HG03439 (cell line): ENCODE measurements around the gene CD7.
A peak's percentile ranks its signal among the peaks of the same experiment; 100 is the strongest.

ENCODE experiments used
- ATAC-seq: cut with Tn5 transposase; IDR thresholded peaks from one replicate; pipeline ENCODE4 v1.9.1; 2021; ENCODE audit warnings: mild to moderate bottlenecking, moderate library complexity; ENCODE audit not compliant: unreplicated experiment

The CD7 gene

DNA sequence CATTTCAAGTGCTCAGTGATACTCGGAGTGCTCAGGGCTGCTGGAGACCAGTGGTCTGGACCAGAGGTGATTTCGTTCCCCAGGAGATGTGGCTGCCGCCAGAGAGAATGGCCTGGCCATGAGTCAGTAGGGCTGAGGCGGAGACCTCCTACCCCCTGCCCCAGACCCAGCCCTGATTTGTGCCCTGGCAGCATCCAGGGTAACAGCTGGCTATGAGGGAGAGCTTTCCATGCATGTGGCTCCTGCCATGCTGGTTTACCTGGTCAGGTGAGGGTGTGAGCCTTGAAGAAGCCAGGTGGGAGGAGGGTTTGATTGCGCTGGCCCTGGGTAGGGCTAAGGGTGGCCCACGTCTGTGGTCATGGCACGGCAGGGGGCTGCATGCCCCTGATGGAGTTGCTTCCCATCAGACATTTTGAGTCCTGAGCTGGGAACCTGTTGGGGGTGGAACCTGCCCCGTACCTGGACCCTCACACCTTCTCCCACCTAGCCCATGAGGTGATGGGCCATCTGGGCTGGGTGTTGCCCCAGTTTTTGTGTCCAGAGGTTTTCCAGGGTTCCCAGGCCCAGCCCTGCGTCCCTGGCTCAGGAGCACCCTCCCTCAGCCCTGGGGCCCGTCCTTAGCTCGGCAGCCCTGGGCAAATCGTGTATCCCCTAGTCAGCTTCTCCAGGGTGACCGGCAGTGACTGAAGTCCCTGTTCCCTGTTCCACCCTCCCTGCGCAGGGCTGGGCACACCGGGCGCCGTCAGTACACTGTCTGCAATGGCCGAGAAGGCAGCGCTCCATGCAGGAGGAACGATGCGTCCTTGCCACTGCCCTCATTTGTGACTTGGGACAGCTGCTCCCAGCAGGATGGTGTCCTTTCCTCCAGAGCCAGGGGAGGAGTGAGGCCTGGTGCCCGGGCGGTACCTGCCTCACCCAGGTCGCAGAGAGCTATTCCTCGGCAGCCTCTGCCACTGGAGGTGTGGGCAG lies 34.9 kb downstream of the CD7 start:
- no peak for ATAC-seq

DNA sequence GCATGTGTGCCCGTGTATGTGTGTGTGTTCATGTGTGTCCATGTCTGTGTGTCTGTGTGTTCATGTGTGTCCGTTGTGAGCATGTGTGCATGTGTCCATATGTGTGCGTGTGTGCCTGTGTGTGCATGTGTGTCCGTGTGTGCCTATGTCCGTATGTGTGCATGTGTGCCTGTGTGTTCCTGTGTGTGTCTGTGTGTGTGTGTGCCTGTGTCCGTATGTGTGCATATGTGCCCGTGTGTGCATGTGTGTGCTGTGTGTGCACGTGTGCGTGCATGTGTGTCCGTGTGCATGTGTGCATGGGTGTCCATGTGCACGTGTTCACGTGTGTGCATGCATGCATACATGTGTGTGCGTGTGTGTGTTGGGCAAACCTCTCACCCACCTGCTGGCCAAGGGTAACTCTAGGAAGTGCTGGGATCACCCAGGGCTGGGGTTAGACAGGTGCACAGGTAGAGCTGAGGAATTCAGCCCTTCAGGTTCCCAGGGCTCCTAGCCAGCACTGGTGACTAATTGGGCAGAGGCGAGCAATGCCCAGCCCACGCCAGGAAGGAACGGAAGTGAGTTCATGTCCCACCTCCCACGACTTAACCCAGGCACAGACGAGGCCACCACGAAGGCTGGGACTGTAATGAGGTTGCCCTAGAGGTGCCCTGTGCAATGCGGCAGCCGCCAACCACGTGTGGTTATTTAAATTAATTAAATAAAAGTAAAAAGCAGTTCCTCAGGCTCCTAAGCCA lies 35.7 kb downstream of the CD7 start:
- ATAC-seq, result no peak

DNA sequence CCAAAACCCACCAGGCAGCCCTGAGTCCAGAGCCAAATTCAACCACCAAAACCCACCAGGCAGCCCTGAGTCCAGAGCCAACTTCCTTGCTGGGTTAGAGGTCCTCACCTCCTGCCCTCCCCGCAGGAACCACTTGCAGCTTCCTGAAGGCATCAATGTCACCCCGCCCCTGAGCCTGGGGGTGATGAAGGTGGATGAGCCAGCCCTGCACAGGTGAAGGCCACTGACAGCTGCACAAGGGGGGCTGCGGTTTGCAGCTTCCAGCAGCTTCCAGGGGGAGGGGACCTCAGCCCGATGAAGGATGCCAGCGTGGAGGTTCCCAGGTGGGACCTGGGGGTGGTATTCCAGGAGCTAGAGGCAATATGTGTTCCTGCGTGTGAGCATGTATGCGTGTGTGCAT lies 36.3 kb downstream of the CD7 start:
- no peak for ATAC-seq

DNA sequence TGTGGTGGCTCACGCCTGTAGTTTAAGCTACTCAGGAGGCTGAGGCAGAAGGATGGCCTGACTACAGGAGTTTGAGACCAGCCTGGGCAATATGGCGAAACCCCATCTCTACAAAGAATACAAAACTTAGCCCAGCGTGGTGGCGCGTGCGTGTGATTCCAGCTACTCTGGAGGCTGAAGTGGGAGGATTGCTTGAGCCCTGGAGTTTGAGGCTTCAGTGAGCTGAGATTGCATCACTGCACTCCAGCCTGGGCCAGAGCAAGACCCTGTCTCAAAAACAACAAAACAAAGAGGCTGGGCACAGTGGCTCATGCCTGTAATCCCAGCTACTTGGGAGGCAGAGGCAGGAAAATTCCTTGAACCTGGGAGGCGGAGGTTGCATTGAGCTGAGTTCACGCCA lies 36.9 kb downstream of the CD7 start:
- ATAC-seq, result no peak

DNA sequence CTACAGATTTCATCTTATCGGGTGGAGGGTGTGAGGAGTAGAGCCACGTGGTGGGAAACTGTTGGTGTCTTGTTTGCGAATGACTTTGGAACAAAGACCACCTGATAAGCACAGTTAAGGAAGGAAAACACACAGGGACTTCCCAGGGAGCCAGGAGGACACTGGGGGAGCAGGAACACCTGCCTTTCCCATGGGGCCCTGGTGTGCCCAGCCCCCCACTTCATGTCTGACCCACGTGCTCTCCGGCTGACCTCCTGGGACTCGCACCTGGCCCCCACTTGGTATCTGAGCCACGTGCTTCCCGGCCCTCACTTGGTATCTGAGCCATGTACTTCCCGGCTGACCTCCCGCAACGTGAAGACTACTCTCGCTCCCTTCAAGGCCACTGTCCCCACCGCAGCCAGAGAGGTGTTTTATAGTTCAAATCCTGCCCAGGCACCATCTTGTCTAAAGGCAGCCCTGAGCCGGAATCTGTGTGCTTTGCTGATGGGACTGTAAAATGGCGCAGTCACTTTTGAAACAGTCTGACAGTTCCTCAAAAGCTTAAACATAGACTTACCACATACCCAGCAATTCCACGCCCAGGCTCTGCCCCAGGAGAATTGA lies 38.5 kb downstream of the CD7 start:
- no peak for ATAC-seq

DNA sequence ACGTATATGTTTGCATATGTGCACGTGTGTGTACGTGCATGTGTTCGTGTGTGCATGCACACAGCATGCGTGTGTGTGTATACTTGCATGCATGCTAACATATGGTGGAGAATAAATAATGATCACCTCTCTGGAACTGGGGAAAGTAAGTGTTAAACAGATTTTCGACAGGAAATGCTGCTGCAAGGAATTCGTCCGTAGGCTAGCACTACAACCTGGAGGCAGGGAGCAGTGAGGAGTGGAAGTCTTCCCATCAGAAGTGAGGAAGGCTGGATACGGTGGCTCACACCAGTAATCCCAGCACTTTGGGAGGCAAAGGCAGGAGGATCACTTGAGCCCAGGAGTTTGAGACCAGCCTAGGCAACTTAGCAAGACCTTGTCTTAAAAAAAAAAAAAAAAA lies 39.1 kb downstream of the CD7 start:
- ATAC-seq, result no peak

DNA sequence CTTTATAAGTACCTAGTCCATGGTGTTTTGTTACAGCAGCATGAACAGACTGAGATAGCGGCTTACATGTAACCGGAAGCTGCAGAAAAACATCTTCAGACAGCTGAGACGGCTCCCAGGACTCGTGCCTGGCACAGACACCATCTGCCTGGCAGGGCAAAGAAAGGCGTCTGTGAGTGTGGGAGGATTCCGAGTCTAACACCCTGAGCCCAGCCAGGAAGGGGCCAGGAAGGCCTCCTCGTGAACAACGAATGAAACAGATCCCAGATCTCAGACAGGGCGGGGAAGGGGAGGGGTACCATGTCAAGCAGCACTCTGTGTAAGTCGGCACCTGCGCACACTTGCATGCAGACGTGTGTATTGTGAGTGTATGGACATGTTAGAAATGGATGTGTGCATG lies 39.6 kb downstream of the CD7 start:
- ATAC-seq, result no peak

DNA sequence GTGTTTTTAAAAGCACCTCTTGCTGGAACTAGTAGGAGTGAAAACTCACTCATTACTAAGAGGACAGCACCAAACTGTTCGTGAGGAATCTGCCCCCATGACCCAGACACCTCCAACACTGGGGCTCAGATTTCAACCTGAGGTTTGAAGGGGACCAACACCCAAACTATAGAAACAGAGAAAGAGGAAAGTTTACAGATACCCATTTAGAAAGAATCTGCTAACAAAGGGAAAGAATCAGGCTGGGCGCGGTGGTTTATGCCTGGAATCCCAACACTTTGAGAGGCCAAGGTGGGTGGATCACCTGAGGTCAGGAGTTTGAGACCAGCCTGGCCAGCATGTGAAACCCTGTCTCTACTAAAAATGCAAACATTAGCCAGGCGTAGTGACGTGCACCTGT lies 40.5 kb downstream of the CD7 start:
- no peak for ATAC-seq

DNA sequence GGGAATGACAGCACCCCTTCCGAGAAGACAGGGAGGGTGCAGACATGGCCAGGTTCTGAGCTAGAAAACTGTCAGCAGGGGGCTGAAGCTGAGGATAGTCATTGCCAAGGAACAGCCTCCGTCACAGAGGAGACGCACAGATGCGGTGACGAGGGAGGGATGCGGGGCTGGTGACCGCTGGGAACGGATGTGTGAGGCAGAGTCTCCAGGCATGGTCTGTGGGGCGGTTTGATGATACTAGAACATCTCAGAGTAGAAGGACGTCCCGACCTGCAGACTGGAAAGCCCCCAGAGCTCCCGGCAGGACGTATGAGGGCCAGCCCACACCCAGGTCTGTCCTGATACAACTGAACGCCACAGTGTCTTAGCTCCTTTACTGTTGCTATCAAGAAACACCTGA lies 42.1 kb downstream of the CD7 start:
- no peak for ATAC-seq

DNA sequence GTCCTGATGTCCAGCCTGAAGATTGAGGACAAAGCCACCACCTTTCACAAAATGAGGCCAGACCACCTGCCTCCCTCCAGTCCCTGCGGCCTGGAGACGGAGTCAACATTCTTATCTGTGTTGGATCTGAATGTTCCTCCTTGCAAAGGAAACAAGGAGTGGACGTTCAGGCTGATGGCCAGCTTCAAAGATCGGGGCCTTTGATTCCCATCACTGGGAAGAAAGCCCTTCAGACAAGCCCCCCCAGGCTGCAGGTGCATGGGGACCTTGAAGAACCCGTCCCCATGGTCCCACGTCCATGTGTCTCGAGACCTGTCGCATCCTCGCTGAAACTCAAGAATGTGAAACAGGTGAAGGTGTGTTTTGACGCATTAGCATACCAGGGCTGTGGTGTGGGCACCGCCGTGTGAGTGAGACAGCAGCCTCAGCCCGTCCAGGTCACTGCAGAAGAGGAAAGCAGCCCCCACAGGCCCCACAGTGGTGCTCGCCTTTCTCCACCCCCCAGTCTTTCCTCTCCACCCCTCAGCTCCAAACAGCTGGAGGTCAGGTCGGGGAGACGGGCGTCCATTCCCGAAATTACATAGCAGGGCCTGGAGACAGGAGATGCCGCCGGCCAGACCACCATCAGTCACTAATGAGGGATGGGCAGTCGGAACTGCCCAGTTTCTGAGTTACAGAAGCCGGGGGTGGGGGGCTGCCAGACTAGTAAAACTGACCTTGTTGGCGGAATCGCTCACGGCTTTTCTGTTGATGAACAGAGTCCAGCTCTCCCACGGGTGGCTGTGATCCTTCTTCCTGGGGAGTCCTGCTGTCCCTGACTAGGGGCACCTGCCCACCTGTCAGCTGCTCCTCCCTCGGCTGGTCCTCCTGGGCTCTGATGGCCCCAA lies 43.0 kb downstream of the CD7 start:
- ATAC-seq, result no peak

DNA sequence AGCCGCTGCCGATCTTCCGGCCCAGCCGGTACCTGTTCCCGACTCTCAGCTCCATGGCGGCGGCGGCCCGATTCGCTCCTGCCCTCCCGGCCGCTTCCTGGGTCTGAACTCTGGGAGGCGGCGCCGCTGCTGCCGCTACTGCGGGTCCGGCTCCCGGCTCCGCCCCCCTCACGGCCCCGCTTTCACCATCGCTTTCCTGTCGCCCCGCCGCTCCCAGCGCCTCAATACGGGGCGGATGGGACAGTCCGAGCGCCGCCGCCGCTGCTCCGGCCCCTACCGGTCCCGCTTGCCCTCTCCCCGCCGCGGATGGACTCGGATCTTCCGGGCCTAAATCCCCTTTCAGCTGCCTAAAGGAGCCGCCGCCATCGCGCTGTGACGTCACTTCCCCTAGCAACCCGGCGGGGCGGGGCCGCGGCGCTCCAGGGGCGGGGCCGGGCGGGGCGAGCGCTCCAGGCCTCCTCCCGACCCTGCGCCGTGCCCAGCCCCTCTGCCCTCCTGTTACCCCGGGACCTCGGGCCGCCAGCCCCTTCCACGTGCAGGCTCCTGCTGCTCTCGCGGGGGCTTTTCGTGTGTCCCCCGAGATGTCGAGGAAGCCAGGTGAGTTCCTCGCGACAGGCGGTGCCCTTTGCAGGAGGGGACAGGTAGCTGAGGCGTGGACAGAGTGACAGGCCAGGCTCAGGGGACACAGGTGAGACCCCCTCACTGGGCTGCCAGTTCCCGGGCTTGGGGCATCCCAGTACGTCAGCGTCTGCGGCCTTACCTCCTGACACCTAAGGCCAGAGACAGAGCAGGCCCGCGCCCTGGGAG lies 43.9 kb downstream of the CD7 start, which contains the start of gene CSNK1D:
TSS of gene CSNK1D (minus strand) at position 374 of the 807 bp plus-strand sequence. CDS start at position 55, 319 bp downstream.
- ATAC-seq, result peak; percentile 73

DNA sequence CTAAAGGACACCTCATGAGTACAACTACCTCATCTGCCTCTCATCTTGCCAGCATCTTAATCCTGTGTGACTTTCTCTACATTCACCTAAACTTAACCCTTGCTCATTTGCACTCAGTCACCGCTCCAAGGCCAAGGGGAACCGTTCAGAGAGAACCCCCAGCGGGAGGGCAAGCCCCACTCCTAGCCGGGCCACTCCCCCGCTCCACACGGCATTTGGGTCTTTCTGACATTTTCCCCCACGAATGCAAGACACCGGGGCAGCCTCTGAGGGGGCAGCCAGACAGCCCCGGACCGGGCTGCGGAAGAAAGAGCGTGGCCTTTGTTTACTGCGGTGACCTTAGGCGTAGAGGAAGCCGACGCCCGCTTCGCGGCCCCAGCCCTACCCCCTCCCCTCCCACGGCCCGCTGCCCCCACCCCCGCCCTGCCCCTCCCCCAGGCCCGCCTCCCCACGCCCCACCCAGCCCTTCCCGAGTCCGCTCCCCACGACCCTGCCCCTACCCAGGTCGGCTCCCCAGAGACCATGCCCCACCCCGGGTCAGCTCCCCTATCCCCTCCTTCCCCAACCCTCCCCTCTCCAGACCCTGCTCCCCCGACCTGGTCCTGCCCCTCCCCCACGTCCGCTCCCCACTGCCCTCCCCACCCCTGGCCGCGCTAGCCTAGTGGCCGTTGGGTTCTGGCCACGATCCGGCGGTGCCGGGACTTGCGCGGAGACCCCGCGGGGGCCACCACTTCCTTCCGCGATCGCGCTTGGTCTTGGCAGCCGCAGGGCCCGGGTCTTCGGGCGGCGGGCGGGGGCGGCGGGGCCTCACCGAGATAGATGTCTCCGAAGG lies 44.7 kb downstream of the CD7 start:
- ATAC-seq, result no peak

DNA sequence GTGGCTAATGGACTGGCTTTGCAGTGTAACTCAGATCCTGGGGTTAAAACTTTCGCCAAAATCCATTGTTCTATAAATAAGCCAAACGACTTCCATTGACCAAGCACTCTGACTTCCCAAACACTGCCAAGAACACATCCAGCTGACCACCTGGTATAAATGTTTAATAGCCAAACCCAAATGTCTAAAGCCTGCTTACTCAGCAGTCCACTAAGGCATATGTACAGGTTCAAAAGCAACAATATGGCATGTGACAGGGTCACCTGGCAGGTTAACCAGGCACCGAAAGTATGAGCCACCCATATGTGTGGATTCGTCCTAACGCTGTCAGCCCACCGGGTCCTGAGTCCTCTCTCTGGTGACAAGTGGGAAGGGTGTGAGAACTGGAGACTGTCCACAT lies 46.0 kb downstream of the CD7 start:
- ATAC-seq, result no peak

DNA sequence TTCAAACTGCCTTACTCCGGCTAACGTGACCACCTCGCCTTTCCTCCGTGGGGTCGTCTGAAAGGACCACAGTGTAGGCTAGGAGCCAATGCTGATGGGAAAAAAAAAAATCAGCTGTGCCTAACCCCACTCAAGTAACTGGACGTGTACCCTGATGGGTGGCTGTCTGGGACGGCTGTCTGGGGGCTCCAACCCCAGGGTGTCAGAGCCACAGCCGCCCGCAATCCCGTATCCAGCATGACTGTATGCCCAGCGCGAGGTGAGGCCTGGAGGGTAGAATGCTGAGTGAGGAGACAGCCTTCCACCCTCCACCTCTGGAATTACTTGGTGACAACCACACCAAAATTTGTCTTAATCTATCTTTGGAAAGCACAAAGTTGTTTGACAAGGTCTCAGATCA lies 46.8 kb downstream of the CD7 start:
- ATAC-seq, result no peak

DNA sequence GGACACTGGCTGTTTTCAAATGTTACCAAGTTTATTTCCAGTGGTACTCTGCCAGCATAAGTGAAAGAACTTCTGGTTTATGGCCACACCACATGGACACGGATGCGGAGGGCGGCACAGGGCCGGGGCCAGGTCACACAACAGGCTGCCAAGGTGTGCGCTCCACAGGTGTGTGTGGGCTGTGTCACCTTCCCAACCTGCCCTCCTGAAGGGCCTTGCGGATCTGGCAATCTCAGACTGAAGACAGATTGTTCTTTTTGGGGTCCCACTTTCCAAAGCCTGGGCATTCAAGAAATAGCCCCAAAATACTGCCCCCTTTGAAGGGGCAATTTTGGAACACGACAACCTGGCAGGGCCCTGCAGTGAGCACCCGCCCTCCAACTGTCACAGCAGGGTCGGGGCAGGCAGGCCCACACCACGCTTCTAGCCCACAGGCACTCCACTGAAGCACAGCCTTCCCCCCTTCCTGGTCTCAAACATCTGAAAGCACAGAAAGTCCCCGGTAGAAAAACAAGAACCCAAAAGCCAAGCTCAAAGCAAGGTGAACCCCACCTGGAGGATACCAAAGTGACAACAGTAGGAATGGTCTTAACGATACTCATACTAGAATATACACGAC lies 47.4 kb downstream of the CD7 start:
- no peak for ATAC-seq

DNA sequence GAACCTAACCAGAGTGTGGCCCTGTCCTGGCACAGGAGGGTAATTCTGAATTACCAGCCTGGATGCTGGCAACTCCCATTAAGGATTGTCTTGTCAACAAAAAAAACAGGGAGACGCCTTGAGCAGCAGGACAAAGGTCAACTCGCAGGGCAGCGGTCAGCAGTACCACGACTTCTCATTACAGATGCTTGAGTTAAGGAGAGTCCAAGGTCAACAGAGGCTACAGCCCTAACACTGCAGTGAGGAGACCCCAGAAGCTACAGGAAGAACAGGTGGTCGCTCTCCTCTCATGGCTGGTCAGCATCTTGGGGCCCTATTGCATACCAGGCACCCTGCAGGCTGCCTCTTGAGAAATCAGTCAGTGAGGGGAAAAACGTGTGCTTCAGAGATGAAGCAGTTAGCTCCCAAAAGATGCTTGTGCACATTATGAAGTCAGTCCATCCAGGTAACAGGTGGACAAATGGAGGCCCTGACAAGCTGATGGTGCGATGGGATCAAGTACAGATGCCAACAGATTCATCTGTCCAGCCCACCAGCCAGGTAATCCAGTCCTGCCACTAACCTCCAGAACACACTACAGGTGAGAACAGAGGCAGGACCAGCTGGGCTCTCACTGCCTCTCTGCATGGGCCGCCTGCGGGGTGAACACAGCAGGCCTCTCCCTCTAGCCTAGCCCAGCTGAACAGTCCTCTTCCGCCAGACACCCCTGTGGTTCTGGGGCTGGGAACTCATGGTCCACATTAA lies 48.1 kb downstream of the CD7 start:
- ATAC-seq, result no peak

DNA sequence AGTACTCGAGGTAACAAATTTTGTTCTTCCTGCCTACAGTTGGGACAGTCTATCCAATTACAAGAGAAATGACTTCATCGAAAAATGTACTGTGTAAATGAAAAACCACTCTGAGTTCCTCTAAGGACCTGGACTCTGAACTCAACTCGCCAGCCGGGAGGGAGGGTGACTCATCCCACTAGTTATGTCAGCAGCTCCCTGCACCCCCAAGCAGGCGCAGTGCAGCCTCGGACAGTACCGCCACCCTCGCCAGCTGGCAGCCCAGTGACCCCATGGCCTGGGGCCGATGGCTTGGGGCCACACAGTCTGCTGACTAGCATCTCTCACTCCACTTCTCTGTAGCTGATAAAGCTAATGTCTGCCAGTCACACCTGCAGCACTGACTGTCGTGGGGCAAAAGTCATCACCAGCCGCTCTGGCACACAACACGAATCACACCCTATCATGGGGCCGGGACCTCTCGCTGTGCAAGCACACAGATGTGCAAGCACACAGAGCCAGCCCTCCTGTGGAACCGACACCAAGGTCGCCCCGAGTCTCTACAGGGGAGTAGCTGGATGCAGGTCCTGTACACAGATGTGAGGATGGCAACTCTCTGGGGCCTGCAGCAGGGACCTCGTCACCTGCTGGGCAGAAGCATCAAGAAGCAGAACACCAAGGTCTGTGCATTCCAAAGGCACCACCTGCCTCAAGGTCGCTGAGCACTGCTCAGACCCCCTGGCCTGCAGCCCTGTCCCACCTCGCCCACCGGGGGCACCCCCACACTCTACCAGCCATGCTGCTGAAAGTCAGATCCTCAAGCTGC lies 49.6 kb downstream of the CD7 start:
- ATAC-seq, result no peak
